Raji (cell line): ENCODE results near the gene EXOC7.
A peak's percentile ranks its signal among the peaks of the same experiment; 100 is the strongest.

Experiments
- POLR2A ChIP-seq: IDR thresholded peaks from 2 replicates; pipeline ENCODE4 v1.6.1; 2011; ENCODE audit warnings: low read depth, low read length, control low read depth; ENCODE audit not compliant: insufficient read depth

The EXOC7 gene

GRCh38 chr17:76103274-76104139 is at the start of gene EXOC7:
Gene EXOC7 (minus strand): TSS chr17:76103787. CDS start chr17:76103692, 95 bp downstream.
- TF ChIP-seq POLR2A = peak; percentile 93

DNA sequence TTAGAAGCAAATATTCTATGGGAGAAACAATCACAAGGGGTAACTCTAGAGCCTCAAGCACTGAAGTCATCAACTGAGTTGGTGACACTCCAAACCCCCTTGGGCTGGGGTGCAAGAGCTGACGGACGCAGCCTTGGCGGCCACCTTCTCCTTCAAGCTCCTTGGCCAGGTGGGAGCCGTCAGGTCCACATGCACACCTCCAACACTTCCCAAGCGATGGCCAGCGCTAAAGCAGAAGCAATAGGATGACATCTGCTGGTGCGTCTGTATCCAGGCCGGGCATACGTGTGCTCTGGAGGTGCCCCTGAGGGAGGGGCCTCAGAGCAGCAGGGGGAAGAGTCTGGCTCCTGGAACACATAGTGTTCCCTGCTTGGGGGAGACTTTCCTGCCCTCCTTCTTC is 49.6 kb upstream of the EXOC7 start:
- TF ChIP-seq POLR2A = no peak

GRCh38 chr17:76152591-76152990 is 49.0 kb upstream of the EXOC7 start:
- TF ChIP-seq POLR2A = no peak

GRCh38 chr17:76151896-76152454 is 48.4 kb upstream of the EXOC7 start:
- TF ChIP-seq POLR2A = no peak

- TF ChIP-seq POLR2A = no peak
Measured at GRCh38 chr17:76150712-76151622, 47.4 kb upstream of the EXOC7 start.

GRCh38 chr17:76149214-76149613 is 45.6 kb upstream of the EXOC7 start:
- no peak for TF ChIP-seq POLR2A

GRCh38 chr17:76148015-76148326 is 44.4 kb upstream of the EXOC7 start:
- no peak for TF ChIP-seq POLR2A

DNA sequence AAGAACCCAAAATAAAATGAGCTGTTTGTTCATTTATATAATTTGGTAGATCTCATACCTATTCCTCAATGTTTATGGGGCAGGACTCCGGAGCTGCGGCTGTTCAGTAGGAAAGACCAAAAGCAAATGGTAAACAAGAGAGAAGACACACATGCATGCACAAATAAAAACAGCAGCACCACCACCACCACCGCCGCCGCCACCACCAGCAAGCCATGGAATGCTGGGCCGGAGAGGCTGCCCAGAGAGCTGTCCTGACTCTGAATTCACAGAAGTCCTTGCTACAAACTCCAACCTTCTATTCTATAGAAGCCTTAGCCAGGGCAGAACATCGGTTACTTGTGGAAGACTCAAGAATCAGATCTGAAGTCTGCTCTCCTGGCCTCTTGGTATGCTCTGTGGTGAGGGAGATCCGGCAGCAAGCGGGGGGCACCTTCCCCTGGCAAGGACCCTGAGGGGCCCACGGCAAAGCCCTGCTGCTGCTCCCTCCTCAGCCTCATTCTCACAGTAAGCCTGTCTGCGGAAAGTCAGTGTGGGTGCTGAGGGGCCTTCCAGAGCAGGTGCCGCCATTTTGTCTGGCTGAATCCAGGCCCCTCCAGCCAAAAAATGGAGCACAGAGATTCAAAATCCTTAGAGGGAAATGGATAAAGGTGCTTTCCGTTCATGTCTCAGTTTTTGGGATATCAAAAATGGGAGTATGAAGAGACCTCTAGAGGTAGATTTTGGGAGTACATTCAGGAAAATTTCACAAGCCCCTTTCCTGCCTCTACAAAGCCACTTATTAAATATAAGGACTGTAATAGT is 43.8 kb upstream of the EXOC7 start:
- no peak for TF ChIP-seq POLR2A

GRCh38 chr17:76146053-76146851 is 42.7 kb upstream of the EXOC7 start:
- no peak for TF ChIP-seq POLR2A

- no peak for TF ChIP-seq POLR2A
Measured at GRCh38 chr17:76145231-76146052, 41.9 kb upstream of the EXOC7 start.

DNA sequence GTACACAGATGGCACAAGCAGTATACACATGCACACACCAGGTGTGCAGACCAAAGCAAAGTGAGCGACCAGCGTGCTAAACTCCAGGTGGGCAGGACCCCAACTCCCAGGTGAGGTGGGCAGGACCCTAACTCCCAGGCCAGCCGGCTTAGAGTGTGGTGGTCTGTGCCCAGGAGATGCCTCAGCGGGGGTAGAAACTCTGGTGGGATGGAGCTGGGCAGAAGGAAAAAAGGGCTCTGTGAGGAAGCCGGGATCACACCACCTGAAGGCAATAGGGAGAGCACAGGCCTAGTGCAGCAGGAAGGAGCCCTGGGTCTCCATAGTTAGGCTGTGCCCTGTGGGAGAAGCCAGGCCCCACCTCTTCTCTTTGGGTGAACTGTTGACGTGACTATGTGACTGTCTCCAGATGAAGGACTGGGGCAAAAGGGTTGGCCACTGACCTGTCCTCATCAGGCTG is 39.0 kb upstream of the EXOC7 start:
- TF ChIP-seq POLR2A = no peak

DNA sequence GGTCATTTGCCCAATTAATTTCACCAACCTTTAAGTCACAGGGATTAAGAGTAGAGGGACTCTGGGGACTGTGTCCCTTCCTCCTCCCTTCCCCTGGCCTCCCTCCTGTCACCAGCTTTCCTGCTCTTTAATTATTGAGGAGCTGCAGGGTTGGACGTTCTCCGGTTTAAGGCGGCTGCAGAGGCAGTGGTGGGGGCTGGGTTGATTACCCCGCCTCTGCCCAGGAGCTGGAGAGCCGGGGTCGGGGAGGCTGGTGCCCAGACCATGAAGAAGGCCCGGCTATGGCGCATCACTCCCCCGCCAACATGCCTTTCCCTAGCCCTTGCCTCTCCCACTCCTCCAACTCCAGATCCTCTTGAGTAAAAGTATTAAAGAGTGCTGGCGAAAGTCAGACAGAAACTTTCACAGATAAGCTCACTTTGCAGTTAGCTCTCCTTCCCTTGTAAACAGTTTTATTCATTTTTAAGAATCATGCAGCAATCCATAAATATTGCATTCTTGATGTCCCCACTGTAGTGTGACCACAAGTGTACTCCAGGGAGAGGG is 38.5 kb upstream of the EXOC7 start:
- no peak for TF ChIP-seq POLR2A
